Ishikawa (cell line): ENCODE results near the gene TBC1D32.

Source experiments
- CEBPB ChIP-seq: IDR thresholded peaks from 2 replicates; pipeline ENCODE4 v1.6.1; 2012
- CREB1 ChIP-seq: IDR thresholded peaks from 2 replicates; pipeline ENCODE4 v1.6.1; 2012; ENCODE audit warnings: low read depth
- EGR1 ChIP-seq: IDR thresholded peaks from 2 replicates; pipeline ENCODE4 v1.6.1; 2012
- EP300 ChIP-seq: IDR thresholded peaks from 2 replicates; pipeline ENCODE4 v1.6.1; 2012; ENCODE audit warnings: borderline replicate concordance
- FOXM1 ChIP-seq: IDR thresholded peaks from 2 replicates; pipeline ENCODE4 v1.6.1; 2012; ENCODE audit warnings: low read depth, borderline replicate concordance
- NFIC ChIP-seq: IDR thresholded peaks from 2 replicates; pipeline ENCODE4 v1.6.1; 2012
- RAD21 ChIP-seq: IDR thresholded peaks from 2 replicates; pipeline ENCODE4 v1.6.1; 2012; ENCODE audit warnings: low read depth
- TAF1 ChIP-seq: IDR thresholded peaks from 2 replicates; pipeline ENCODE4 v1.6.1; 2012; ENCODE audit warnings: low read depth, mild to moderate bottlenecking
- TCF12 ChIP-seq: IDR thresholded peaks from 2 replicates; pipeline ENCODE4 v1.6.1; 2012; ENCODE audit warnings: low read depth
- TEAD4 ChIP-seq: IDR thresholded peaks from 2 replicates; pipeline ENCODE4 v1.6.1; 2012
- YY1 ChIP-seq: IDR thresholded peaks from 2 replicates; pipeline ENCODE4 v1.6.1; 2012; ENCODE audit warnings: low read depth
- ZBTB7A ChIP-seq: IDR thresholded peaks from 2 replicates; pipeline ENCODE4 v1.6.1; 2012; ENCODE audit warnings: low read depth
- TF ChIP-seq, protein P1 (sequence below): IDR thresholded peaks from 2 replicates; pipeline ENCODE4 v1.6.1; 2012
- TF ChIP-seq, protein P2 (sequence below): IDR thresholded peaks from 2 replicates; pipeline ENCODE4 v1.6.1; 2012; ENCODE audit warnings: low read depth, mild to moderate bottlenecking
- TF ChIP-seq, protein P3 (sequence below): IDR thresholded peaks from 2 replicates; pipeline ENCODE4 v1.6.1; 2012

TBC1D32 gene

DNA sequence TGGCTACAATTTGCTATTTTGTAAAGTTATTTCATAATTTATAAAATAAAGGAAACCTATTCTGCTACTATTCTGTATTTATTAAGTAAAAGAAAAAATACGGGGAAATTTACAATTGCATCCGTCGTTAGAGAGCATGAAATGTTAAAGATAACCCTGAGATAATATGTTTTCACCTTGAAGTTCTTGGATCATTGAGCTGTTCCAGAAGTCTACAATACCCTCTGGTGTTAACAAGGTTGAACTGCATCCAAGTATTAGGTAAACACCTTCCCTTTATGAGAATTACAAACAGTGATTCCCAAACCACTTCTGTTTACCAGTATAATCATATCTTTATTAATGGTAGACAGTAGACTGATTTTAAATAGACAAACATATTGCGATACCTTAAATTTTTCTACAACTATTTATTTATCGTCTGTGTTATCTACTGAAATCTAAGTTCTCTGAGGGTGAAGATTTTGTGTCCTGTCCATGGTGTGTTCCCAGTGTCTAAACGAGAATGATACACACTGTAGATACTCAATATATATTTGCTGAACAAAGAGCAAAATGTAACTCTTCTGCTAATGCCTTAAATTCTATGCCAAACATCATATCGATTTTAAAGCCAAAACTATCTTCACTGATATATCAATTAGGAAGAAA, 28.2 kb downstream of the TBC1D32 start:
- TF ChIP-seq EP300 (no peak), RAD21 (peak; percentile 68), FOXM1 (no peak), TEAD4 (no peak), EGR1 (no peak), NFIC (no peak), YY1 (no peak)

DNA sequence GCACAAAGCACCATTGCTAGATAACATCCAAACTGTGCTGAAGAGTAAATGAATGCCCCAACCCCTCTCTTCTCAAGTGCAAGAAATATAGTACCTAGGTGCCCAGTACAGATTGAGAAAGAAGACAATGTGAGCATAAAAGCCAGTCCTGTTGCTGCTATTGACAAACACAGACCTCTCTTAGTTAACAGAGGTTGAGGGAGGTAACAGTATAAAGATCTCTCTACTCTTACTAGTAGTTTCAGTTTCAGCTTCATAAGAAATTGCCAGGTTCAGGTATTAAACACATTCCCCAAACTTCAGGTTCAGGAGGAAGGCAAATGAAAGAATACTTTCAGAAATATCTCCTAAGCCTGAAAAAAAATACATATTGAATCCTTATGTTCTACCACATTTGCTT, 31.4 kb downstream of the TBC1D32 start:
- TF ChIP-seq TAF1 (no peak), EP300 (no peak), NFIC (no peak), ZBTB7A (no peak), CREB1 (no peak), RAD21 (no peak), TEAD4 (no peak), CEBPB (no peak), YY1 (no peak), EGR1 (no peak), FOXM1 (no peak)
- TF ChIP-seq, protein P1, sequence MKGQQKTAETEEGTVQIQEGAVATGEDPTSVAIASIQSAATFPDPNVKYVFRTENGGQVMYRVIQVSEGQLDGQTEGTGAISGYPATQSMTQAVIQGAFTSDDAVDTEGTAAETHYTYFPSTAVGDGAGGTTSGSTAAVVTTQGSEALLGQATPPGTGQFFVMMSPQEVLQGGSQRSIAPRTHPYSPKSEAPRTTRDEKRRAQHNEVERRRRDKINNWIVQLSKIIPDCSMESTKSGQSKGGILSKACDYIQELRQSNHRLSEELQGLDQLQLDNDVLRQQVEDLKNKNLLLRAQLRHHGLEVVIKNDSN = no peak
- TF ChIP-seq, protein P2, sequence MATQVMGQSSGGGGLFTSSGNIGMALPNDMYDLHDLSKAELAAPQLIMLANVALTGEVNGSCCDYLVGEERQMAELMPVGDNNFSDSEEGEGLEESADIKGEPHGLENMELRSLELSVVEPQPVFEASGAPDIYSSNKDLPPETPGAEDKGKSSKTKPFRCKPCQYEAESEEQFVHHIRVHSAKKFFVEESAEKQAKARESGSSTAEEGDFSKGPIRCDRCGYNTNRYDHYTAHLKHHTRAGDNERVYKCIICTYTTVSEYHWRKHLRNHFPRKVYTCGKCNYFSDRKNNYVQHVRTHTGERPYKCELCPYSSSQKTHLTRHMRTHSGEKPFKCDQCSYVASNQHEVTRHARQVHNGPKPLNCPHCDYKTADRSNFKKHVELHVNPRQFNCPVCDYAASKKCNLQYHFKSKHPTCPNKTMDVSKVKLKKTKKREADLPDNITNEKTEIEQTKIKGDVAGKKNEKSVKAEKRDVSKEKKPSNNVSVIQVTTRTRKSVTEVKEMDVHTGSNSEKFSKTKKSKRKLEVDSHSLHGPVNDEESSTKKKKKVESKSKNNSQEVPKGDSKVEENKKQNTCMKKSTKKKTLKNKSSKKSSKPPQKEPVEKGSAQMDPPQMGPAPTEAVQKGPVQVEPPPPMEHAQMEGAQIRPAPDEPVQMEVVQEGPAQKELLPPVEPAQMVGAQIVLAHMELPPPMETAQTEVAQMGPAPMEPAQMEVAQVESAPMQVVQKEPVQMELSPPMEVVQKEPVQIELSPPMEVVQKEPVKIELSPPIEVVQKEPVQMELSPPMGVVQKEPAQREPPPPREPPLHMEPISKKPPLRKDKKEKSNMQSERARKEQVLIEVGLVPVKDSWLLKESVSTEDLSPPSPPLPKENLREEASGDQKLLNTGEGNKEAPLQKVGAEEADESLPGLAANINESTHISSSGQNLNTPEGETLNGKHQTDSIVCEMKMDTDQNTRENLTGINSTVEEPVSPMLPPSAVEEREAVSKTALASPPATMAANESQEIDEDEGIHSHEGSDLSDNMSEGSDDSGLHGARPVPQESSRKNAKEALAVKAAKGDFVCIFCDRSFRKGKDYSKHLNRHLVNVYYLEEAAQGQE = no peak
- TF ChIP-seq, protein P3, sequence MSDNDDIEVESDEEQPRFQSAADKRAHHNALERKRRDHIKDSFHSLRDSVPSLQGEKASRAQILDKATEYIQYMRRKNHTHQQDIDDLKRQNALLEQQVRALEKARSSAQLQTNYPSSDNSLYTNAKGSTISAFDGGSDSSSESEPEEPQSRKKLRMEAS = no peak

DNA sequence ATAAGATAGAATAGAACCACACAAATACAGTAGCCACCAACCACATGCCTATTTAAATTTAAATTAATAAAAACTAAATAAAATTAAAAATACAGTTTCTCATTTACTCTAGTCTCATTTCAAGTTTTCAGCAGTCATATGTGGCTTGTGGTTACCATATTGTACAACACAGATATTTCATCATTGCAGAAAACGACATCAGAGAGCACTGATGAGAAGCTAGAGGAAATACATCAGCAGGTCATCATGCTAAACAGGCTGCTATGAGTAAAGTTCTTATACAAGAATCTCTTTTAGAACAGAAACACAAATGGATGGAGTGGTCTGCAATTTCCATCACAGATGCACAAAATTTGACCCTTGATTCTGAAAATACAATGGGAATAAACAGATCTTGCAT, 36.6 kb downstream of the TBC1D32 start:
- TF ChIP-seq EP300 (no peak), CEBPB (no peak), TCF12 (no peak), YY1 (no peak), EGR1 (no peak), TEAD4 (no peak), NFIC (no peak), ZBTB7A (no peak), TAF1 (no peak), FOXM1 (no peak), CREB1 (no peak), RAD21 (no peak)
- TF ChIP-seq, protein P2 = no peak
- TF ChIP-seq, protein P1 = no peak
- TF ChIP-seq, protein P3 = no peak

DNA sequence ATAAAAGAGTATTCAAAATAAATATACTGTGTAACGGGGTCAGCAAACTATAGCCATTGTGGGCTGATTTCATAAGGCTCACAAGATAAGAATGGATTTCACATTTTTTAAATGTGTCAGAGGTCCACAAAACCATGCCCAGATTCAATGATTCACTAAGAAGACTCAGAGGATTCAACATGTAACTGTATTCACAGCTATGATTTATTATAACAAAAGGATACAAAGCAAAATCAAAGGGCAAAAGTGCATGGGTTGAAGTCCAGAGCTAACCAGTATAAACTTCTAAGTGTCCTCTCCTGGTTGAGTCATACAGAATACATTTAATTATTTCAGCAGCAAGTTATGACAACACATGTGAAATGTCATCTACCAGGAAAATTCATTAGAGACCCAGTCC, 49.2 kb downstream of the TBC1D32 start:
- no peak for TF ChIP-seq CREB1
- TF ChIP-seq, protein P3 = no peak
- no peak for TF ChIP-seq ZBTB7A
- TF ChIP-seq EP300 = no peak
- no peak for TF ChIP-seq EGR1
- no peak for TF ChIP-seq FOXM1
- no peak for TF ChIP-seq RAD21

DNA sequence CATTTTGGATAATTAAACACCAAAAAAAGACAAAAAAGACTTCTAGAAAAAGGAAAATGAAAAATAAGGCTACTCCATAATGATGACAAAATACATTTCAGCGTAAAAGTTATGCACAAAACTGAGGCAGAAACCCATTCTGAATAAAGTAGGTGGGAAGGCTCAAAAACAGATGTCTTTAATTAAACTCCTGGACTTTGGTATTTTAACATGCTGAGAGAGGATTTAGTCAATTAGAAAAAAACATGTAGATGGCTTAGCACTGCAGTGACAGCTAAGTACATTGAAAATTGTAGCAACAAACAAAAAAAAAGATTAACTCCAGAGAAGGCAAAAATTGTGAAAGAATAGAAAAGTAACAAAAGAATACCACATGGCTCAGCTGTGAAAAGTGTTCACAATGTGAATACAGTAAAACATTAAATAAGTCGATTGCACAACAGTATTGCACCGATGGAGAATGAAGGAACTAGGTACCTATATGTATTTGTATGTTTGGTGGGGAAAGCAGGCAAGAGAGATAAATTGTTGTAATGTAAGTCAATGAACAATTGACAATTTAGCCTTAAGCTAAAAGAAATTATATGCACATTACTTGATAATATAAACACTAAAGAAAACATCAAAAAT, 59.5 kb downstream of the TBC1D32 start:
- TF ChIP-seq TAF1 (no peak), TEAD4 (no peak), YY1 (no peak), FOXM1 (no peak), RAD21 (no peak), EGR1 (no peak), CEBPB (no peak; the same call in 1 of the 2 replicates), TCF12 (no peak), ZBTB7A (no peak), NFIC (no peak), EP300 (no peak), CREB1 (no peak)
- TF ChIP-seq, protein P1 = no peak
- TF ChIP-seq, protein P2 = no peak
- TF ChIP-seq, protein P3 = no peak
